Inferior parietal cortex (tissue), 1 donor: ENCODE data around the gene MED29.
A peak's percentile ranks its signal among the peaks of the same experiment; 100 is the strongest.

Experiments used
- DNase-seq: peaks from one replicate; pipeline ENCODE4 v3.0.0-alpha.2; 2016; ENCODE audit errors: extremely low spot score

Gene MED29

GRCh38 chr19:39398297-39398864, 7.2 kb downstream of the MED29 start:
- DNase-seq, result no peak

GRCh38 chr19:39399668-39400050, 8.5 kb downstream of the MED29 start:
- no peak for DNase-seq

- no peak for DNase-seq
Measured at GRCh38 chr19:39400061-39400460, 8.9 kb downstream of the MED29 start.

GRCh38 chr19:39401070-39401548, 9.9 kb downstream of the MED29 start:
- no peak for DNase-seq

- DNase-seq, result no peak
Measured at GRCh38 chr19:39401549-39402345, 10.6 kb downstream of the MED29 start.

- peak; percentile 48 for DNase-seq
Measured at GRCh38 chr19:39402346-39403300, 11.4 kb downstream of the MED29 start.

- no peak for DNase-seq
Measured at GRCh38 chr19:39403331-39404312, 12.4 kb downstream of the MED29 start.

GRCh38 chr19:39405261-39405957, 14.2 kb downstream of the MED29 start:
- no peak for DNase-seq

GRCh38 chr19:39405958-39406655, 14.9 kb downstream of the MED29 start:
- no peak for DNase-seq

GRCh38 chr19:39406656-39407409, 15.7 kb downstream of the MED29 start, which contains the start of gene ZFP36:
Gene ZFP36, plus strand, starts transcription at chr19:39406847. Its CDS starts 58 bp downstream, at chr19:39406905.
- peak; percentile 53 for DNase-seq

GRCh38 chr19:39407410-39407659, 16.2 kb downstream of the MED29 start:
- DNase-seq, result no peak

- DNase-seq, result no peak
Measured at GRCh38 chr19:39407660-39408391, 16.6 kb downstream of the MED29 start.

GRCh38 chr19:39408392-39409207, 17.4 kb downstream of the MED29 start:
- no peak for DNase-seq

- DNase-seq, result no peak
Measured at GRCh38 chr19:39409208-39410016, 18.2 kb downstream of the MED29 start.

GRCh38 chr19:39410017-39410830, 19.0 kb downstream of the MED29 start:
- DNase-seq, result no peak

- DNase-seq, result no peak
Measured at GRCh38 chr19:39410831-39411080, 19.6 kb downstream of the MED29 start.
